ENCODE results near the gene GPBP1L1. TPM values are rescaled to one million over a fixed set of nuclear protein-coding genes. Genes with fewer than 3 reads are reported as not detected.
"Not testable (repeated sequence)": the region's sequence is repeated elsewhere in the genome, so short reads cannot be mapped to it uniquely, and the experiment has no call there.

GPBP1L1 gene
- total RNA-seq = 10 to 100 TPM; 72.7 to 89.5 (median 80.8) TPM
- 10 to 100 TPM; 36.0 to 69.8 TPM for polyA plus RNA-seq
- long read RNA-seq, donor 1, partial matches to known transcripts = 11 of 24 reads
- long read RNA-seq, donor 1, other reads (novel, unspliced or antisense) = 3 of 24 reads
- long read RNA-seq, donor 2, transcript GPBP1L1-201 (12 exons, 3,599 nt) = minor isoform, 5 of 163 reads
- long read RNA-seq, donor 2, transcript GPBP1L1-202 (13 exons, 3,736 nt) = major isoform, 18 of 163 reads
- long read RNA-seq, donor 2, transcript GPBP1L1-207 (3 exons, 964 nt) = minor isoform, 7 of 163 reads
- long read RNA-seq, donor 2, partial matches to known transcripts = 25 of 163 reads
- long read RNA-seq, donor 2, other reads (novel, unspliced or antisense) = 99 of 163 reads
- long read RNA-seq, donor 3, transcript GPBP1L1-202 (13 exons, 3,736 nt) = major isoform, 33 of 60 reads
- long read RNA-seq, donor 3, transcript GPBP1L1-201 (12 exons, 3,599 nt) = minor isoform, 14 of 60 reads
- long read RNA-seq, donor 3, partial matches to known transcripts = 1 of 60 reads
- long read RNA-seq, donor 3, other reads (novel, unspliced or antisense) = 11 of 60 reads

GRCh38 chr1:45686288-45687013, at the start of gene GPBP1L1:
TSS of gene GPBP1L1 (minus strand) at chr1:45686533. CDS start at chr1:45659087, 27,446 bp downstream.
- Histone ChIP-seq H3K36me3 (no peaks in the 10 kb centered on the region), H3K4me1 (ENCODE audit: insufficient read depth) (peaks cover 4% of the 10 kb centered on the region), H3K27ac (peak within 1 kb of the TSS; percentile 92 to 96), H3K27me3 (no peaks in the 10 kb centered on the region), H3K9me3 (no peaks in the 10 kb centered on the region), H3K4me3 (peak within 1 kb of the TSS; percentile 98)
- 0 to 1% (median 0%) methylated on average over 52 of the region's 52 CpGs for WGBS, 3 donors
- TF ChIP-seq POLR2A (IDR thresholded peaks at IDR 0.05) (peak; percentile 85), EP300 (IDR thresholded peaks at IDR 0.05) (no peak)
- intact Hi-C loops (cut with DNase I) = loop anchor here in 1 of 4 donors (5.0 kb wide), 1 partner anchor 104 kb away; the partner anchor contains the start of gene NASP
- DNase-seq = peak; percentile 97 to 98 (median 98)

- no peak for DNase-seq
- no peaks in the 10 kb centered on the region for H3K36me3 ChIP-seq
- no peak overlapping the region for H3K27ac ChIP-seq
- TF ChIP-seq POLR2A (IDR thresholded peaks at IDR 0.05) (no peak), EP300 (IDR thresholded peaks at IDR 0.05) (no peak), CTCF (IDR thresholded peaks at IDR 0.05) (no peak)
- H3K4me3 ChIP-seq = no peak overlapping the region
- H3K4me1 ChIP-seq (ENCODE audit: insufficient read depth) = no peaks in the 10 kb centered on the region
- 92 to 96% (median 93%) methylated on average over 1 of the region's 1 CpG for WGBS, 3 donors
- intact Hi-C loops (cut with DNase I) = no loop called here
- H3K9me3 ChIP-seq = no peaks in the 10 kb centered on the region
- no peaks in the 10 kb centered on the region for H3K27me3 ChIP-seq
Measured at GRCh38 chr1:45730780-45731319, 44.5 kb upstream of the GPBP1L1 start.

- H3K36me3 ChIP-seq = no peaks in the 10 kb centered on the region
- intact Hi-C loops (cut with DNase I) = no loop called here
- H3K4me3 ChIP-seq = no peak overlapping the region
- no peaks in the 10 kb centered on the region for H3K27me3 ChIP-seq
- DNase-seq = no peak
- H3K27ac ChIP-seq = no peak overlapping the region
- H3K9me3 ChIP-seq = no peaks in the 10 kb centered on the region
- H3K4me1 ChIP-seq (ENCODE audit: insufficient read depth) = no peaks in the 10 kb centered on the region
- WGBS, 3 donors = 71 to 75% (median 74%) methylated on average over 3 of the region's 3 CpGs
- TF ChIP-seq CTCF (IDR thresholded peaks at IDR 0.05) = no peak
- TF ChIP-seq EP300 (IDR thresholded peaks at IDR 0.05) = no peak
- no peak for TF ChIP-seq POLR2A (IDR thresholded peaks at IDR 0.05)
Measured at GRCh38 chr1:45730075-45730779, 43.9 kb upstream of the GPBP1L1 start.

GRCh38 chr1:45726007-45726406, 39.7 kb upstream of the GPBP1L1 start:
- intact Hi-C loops (cut with DNase I); H3K36me3 ChIP-seq; H3K4me3 ChIP-seq; H3K4me1 ChIP-seq (ENCODE audit: insufficient read depth); H3K27ac ChIP-seq; DNase-seq; H3K27me3 ChIP-seq; H3K9me3 ChIP-seq: not testable (repeated sequence)
- 97 to 99% (median 98%) methylated on average over 9 of the region's 9 CpGs for WGBS, 3 donors

Measured in ovary (tissue), 10 donors.